Stimulated activated CD8-positive, alpha-beta memory T cell treated with anti-CD3 and anti-CD28 coated beads, Interleukin-4, amount 100 ng/mL, for 24 hours (primary cell): ENCODE measurements around the gene VPS9D1.
"Not testable (repeated sequence)": the region's sequence is repeated elsewhere in the genome, so short reads cannot be mapped to it uniquely, and the experiment has no call there.

Source experiments
- DNase-seq: peaks from one replicate; pipeline ENCODE4 v3.0.0-alpha.2; 2020; ENCODE audit warnings: low read depth

The VPS9D1 gene

GRCh38 chr16:89709716-89710432 lies 10.8 kb downstream of the VPS9D1 start:
- DNase-seq: no peak

- DNase-seq: no peak
Observed at GRCh38 chr16:89709166-89709565, 11.5 kb downstream of the VPS9D1 start.

- DNase-seq: no peak
Observed at GRCh38 chr16:89708481-89708931, 12.2 kb downstream of the VPS9D1 start.

- DNase-seq: no peak
Observed at GRCh38 chr16:89707695-89708094, 13.0 kb downstream of the VPS9D1 start.

- DNase-seq: no peak
Observed at GRCh38 chr16:89706518-89707260, 14.0 kb downstream of the VPS9D1 start.

- DNase-seq: no peak
Observed at GRCh38 chr16:89705006-89705405, 15.7 kb downstream of the VPS9D1 start.

- no peak for DNase-seq
Observed at GRCh38 chr16:89704281-89704680, 16.4 kb downstream of the VPS9D1 start.

- DNase-seq: peak; percentile 92
Observed at GRCh38 chr16:89701425-89702406, 19.0 kb downstream of the VPS9D1 start, which contains the start of gene SPATA2L. Gene SPATA2L, minus strand, starts transcription at chr16:89701705. Its CDS starts 473 bp downstream, at chr16:89701232.

GRCh38 chr16:89700649-89701424 lies 19.9 kb downstream of the VPS9D1 start:
- DNase-seq: no peak

GRCh38 chr16:89700100-89700648 lies 20.5 kb downstream of the VPS9D1 start:
- peak; percentile 96 for DNase-seq

GRCh38 chr16:89699629-89700099 lies 21.0 kb downstream of the VPS9D1 start:
- DNase-seq: not testable (repeated sequence)

GRCh38 chr16:89698717-89699116 lies 22.0 kb downstream of the VPS9D1 start:
- DNase-seq: not testable (repeated sequence)

GRCh38 chr16:89697616-89698331 lies 22.9 kb downstream of the VPS9D1 start:
- no peak for DNase-seq

- no peak for DNase-seq
Observed at GRCh38 chr16:89697161-89697615, 23.5 kb downstream of the VPS9D1 start.

- DNase-seq: no peak
Observed at GRCh38 chr16:89696670-89697128, 24.0 kb downstream of the VPS9D1 start.

GRCh38 chr16:89695875-89696669 lies 24.6 kb downstream of the VPS9D1 start:
- DNase-seq: no peak

- no peak for DNase-seq
Observed at GRCh38 chr16:89695086-89695874, 25.4 kb downstream of the VPS9D1 start.

GRCh38 chr16:89694784-89695085 lies 26.0 kb downstream of the VPS9D1 start:
- DNase-seq: not testable (repeated sequence)
